T1000 (cell line): Measurements from ENCODE around the gene EVC2.

Experiments
- DNase-seq: peaks from one replicate; lab custom pipeline; 2025; ENCODE audit warnings: mixed read lengths; lab: John Stamatoyannopoulos, UW

EVC2 gene

DNA sequence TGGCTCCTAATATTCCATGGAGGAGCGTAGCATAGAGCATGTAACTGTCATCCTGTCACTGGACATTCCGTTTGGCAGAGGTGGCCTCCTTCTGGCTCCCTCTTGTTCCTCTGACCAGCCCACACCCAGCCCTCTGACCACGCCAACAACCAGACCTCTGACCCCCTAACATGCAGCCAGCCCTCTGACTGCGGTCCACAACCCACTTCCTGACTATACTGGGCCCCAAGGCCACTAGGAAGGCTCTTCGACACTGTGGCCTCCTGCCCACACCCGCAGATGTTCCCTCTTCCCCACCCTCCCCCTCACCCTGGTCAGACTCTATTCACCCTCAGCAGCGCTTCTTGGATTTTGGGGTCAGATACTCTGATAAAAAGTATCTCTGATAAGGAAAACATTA, 141.4 kb downstream of the EVC2 start:
- DNase-seq = no peak

DNA sequence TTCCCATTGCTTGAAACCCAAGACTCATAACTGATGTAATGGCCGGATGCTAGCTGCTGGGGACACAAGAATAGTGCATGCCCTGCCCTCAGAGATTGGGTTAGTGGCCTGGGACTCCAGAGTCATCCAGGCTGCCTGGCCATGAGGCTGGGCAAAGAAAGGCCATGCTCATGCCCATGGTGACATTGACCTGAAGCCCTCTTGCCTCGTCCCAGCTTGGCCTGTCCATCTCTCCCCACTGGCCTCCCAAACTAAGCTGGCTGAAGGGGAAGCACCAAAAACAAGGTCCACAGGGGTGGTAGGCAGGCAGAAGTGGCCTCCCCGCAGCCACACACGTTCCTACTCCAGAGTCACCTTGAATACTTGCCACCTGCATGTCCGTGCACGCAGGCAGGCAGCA, 141.8 kb downstream of the EVC2 start:
- no peak for DNase-seq

DNA sequence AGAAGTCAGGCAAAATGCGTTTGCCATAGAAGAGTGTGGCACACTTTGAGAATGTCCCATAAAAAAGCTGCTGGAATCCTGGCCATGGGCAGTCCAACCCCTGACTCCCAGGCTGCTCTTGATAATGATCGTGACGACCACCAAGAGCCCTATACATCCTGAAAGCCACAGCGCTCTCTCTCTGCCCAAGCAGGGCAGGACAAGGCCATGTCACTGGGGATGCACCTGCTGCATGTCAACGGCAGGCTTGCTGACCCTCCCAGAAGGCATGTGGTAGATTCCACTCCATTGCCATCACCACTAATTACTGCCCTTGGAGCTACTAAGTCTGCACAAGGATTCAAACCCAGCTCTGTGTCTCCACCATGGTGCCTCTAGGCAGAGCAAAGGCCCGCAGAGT, 144.5 kb downstream of the EVC2 start:
- DNase-seq = no peak

DNA sequence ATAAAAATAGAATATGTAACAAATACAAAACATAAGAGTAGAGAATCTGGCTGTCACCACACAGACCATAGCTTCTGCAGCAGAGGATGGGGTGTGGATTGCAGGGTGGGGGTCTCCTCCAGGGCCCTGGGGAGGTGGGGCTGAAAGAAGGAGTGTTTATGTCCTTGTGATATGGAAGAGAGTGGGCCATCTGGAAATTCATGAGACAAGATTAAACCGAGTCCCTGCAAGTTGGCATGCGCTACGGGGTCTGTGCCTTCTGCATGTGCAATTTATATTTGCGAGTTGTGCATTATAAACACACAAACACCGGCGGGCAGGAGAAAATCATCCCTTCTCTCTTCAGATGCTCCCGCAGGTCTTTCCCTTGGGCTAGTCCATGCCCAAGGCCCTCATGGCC, 145.9 kb downstream of the EVC2 start:
- DNase-seq = no peak

DNA sequence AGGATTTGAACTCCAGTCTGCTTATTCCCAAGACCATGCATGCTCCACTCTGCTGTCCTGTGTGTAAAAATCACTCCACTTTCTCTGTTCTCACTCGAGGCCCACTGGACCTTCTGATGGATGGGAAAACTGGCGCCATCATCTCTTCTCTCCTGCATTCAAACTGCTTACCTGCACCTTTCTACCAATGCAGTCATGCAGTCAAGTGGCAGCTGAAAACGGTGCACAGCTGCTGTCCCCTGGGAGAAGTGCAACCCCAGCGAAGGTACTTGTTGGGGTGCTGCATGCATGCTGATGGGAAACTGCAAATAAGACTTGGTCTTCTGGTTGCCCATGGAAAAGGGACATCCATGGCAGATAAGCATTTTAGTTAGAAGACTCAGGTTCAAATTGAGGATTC, 147.1 kb downstream of the EVC2 start:
- DNase-seq = no peak

DNA sequence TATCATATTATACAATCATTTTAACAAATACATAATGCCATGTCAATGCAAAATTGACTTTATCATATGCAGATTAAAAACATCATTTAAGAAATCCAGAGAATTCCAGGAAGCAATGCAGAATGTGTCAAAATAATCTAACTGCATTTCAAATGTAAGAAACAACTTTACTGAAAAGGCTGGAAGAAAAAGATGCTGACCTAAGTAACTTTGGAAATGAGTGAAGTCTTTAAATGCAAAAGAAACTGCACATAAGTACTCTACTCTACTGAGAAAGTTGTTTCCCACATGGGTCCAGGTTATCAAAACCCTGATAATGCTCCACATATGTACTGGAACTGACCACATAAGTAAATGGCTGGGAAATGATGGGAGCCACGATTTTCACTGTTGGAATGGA, 149.9 kb downstream of the EVC2 start:
- no peak for DNase-seq

DNA sequence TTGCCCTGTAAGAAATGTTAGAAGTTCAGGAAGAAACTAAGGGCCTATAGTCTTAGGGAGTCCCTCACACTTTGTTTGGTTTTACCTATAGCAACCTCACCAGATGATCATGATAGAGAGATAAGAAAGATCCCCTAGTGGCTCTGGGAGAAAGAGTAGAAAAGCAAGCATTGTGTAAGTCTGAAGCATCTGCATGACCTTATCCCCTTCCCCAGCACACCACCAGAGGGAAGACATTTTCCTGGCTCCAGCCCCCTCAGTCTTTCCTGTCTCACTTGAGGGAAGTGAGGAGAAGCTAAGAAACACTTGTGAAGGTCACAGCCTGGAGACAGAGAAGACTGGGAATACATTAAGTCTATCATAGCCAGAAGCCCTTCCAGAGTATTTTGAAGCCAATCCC, 154.0 kb downstream of the EVC2 start:
- no peak for DNase-seq

DNA sequence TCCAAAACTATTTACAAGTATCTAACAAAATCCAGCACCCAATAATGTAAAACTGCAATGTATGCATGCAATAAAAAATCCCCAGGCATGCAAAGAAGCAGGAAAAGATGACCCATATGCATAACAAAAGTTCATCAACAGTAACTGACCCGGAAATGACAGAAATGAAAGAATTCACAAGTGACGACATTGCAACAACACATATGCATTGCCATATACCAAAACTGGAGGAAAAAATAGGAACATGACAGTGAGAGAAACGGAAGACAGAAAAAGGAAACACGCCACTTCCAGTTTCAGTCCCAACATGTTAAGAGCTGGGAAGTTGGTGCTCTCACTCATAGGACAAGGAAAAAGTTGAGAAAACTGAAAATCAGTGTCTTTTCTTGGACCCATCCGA, 154.6 kb downstream of the EVC2 start:
- no peak for DNase-seq

DNA sequence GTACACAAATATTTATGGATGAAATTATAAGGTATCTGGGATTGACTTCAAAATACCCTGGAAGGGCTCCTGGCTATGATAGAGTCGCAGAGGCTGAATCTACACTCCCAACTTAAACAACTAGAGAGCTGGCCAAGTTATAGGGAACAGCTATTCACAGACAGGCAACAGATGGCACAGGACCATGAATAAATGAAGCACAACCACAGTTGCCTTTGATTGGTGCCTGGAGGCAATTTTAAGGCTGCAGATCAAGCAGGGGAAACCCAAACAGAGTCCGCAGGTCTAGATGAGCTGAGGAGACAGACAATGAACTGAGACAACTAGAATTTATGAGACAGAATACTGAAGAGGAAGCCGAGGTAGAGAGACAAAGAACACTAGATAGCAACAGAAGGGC, 155.9 kb downstream of the EVC2 start:
- DNase-seq = no peak

DNA sequence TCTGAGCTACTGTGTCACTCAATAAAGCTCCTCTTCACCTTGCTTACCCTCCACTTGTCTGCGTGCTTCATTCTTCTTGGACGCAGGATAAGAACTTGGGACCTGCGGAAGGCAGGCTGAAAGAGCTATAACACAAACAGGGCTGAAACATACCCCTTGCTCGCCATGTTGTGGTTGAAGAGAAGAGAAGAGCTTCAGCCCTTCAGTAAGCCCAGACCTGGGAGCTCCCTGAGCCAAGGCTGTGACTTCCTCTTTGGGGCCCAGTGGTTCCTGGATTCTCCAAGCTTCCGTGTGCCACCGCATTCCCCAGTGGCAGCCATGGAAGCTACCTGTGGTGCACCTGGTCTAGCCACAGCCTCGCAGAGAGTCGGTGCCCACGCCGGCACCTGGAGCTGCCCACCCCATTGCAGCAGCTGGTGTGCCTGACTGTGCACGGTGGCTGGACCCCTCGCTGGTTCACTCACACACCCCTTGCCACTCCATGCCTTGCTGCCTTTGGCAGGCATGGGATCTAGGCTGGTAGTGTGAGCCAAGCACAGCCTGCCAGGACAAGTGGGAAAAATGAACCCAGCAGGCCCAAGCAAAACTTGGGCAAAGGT, 160.6 kb downstream of the EVC2 start:
- DNase-seq = no peak

DNA sequence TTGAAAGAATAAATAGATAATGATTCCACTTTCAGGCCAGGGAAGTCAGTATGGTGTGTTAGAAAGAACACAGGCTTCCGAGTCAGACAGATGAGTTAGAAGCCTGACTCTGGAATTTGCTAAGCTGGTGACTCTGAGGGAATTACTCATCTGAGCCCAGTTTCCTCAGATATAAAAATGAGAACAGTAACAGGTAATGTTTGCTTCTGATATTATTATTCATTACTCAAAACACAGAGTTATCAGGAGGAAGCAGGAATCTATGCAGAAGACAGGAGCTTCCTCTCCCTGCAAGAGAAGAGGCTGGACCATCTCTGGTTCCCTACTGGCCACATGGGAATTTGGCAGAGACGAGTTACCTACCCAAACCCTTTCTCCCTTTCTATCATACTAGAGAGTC, 163.1 kb downstream of the EVC2 start:
- DNase-seq = no peak

DNA sequence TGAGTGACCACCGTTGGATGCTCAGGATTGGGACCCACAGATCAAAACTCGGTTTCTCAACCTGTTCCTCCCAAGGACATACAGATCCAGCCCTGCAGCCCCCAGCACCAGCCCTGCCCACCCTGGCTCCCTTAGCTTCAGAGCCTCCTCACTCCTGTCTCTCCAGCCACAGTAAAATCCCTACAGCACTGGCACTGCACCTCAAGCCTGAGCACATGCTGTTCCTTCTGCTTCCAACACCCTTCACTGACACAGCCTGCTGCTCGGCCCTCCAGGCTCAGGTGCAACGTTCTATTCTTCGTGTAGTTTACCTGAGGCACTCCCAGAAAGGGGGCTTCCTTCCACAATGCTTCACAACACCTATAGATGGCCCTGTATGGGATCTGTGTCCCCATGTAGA, 163.6 kb downstream of the EVC2 start:
- no peak for DNase-seq

DNA sequence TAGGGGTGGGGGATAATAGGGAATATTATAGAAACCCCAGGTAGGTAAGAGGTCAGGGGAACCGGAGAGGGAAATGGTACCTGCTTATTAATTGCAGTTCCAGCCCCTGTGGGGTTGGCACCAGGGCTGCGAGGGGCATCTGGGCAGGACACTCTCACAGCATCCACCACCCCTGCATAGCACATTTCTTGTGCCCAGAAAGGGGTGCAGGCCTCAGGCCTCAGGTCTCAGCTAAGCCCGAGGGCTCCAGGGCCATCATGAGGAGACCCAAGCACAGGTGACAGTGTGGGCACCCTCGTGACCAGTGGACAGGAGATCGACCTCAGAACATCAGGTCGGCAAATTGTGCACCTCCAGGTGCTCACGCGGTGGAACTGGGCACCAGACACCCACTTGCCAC, 164.7 kb downstream of the EVC2 start:
- no peak for DNase-seq

DNA sequence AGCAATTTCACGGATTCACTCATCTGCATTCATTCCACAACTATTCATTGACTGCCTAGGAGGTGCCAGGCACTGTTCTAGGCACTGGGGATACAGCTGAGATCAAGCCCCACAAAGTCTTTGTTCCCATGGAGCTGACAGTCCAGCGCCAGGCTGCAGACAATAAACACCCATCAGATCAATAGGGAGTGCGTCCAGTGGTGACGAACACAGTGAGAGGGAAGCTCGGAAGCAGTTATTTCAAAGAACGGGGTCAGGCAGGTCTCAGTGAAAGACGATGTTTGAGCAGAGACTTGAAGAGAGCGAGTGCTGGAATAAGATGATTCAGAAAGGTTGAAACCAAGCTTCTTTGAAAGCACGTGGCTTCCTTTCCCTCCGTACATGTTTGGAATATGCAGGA, 167.2 kb downstream of the EVC2 start:
- no peak for DNase-seq

DNA sequence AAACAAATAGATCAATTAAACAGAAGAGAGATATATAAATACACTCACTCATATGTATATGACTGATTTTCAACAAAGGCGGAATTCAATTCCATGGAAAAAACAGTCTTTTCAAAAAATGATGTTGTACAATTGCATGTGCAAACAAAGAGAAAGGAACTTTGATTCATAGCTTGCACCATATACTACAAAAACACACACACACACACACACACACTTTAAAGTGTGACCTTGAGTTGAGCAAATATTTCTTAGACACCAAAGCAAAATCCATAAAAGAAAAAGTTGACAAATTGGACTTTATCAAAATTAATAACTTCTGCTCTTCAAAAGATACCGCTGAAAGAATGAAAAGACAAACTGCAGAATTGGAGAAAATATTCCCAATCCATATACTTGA, 168.8 kb downstream of the EVC2 start:
- no peak for DNase-seq

DNA sequence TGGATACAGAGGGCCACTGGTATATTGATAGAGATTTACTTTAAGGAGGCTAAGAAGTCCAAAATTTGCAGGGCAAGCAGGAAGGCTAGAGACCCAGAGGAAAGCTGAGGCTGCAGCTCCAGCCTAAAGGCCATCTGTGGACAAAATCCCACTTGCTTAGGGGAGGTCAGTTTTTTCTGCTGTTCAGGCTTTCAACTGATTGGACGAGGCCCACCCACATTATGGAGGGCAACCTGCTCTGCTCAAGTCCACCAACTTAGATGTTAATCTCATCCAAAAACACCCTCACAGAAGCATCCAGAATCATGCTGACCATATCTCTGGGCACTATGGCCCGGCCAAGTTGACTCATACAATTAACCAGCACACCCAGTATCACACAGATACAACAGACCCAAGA, 176.3 kb downstream of the EVC2 start:
- no peak for DNase-seq

DNA sequence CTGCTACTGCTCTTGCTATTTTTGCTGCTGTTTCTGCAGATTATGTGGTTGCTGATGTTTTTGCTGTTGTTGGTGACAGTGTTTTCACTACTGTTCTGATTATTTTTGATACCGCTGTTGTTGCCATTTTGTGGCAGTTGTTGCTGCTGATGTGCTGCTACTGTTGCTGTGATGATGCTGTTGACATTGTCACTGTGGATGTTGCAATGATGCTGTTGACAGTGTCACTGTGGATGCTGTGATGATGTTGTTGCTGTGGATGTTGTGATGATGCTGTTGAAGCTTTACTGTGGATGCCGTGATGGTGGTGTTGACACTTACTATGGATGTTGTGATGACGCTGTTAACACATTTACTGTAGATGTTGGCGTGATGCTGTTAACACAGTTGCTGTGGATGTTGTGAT, 180.3 kb downstream of the EVC2 start:
- no peak for DNase-seq

DNA sequence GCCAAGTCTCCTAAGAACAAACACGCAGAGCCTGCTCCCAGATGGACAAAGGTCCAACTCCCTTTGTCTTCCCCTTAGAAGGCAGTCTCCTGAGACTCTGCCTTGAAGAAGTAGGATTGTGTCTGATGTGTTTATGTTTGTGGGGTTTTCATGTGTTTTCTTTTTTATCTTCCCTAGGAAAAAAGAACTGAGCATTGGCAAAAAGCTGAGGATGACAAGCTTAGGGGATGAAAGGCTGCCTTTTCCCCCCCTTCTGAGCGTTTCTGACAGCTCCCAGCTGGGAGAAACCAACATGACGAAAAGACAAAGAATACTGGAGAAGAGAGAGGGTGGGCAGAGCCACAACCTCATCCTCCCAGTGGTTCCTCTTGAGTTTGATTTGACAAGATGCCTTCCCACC, 181.1 kb downstream of the EVC2 start:
- DNase-seq = no peak

DNA sequence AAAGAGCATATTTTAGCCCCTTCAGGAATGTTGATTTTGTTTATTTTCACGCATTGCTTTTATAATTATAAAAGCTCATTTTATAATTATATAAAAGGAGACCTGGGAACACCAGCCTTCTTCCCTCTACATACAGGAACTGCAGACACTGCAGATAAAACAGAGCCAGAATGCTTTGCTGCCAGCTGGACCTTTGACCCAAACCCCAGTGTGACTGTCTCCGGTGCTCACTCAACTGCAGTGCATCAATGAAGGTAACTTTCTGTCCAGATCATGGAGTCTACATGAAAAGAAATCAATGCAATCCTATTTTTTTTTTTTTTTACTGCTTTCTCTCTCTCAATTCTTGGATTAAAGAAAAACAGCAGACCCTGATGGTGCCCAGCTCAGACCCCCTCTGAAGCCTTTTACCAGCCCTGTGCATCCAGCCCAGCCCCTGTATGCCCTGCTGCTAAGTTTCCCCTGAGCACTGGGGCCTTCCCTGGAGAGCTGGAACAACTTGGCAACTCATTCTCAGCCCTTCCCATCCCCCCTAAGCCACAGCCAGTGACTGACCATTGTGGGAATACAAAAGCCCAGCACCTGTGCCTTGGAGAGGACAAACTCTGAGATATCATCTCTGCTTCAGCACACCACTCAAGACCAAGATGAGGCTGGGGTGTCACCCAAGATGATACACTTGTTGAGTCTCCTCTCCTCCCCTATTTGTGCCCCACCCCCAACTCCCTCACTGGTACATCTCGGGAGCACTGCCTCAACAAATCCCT, 182.1 kb downstream of the EVC2 start:
- DNase-seq = no peak

DNA sequence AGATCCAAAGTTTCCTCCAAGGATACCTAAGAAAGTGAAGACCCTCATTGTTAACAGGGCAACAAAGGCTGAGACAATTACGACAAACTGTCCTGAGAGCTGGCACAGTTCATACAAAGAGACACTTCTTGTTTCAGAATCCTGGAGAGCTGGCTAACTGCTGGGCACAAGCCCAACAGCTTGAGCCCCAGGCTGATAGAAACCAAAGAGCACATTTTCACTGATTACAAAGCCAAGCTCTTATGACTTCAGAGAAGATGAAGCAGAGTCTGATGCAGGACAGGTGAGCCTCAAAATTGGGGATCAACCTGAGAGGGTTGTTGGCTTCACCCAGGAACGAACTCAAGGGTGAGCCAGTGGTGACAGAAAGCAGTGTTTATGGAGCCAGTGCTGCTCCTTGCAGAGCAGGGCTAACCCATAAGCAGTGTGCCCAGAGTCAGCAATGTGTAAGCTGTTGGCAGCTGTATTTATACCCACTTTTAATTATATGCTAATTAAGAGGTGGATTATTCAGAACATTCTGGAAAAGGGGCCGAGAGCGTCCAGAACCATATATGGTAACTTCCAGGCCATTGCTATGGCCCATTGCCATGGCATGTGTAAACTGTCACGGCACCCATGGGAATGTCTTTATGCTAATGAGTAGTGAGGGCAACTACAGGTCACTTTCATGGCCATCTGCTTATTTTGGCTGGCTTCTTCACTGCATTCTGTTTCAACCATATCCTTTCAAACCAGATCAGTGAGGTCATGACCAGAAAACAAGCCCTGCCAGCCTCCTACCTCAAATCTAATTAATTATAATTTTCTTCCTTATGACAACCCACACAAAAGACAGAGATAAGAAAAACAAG, 183.7 kb downstream of the EVC2 start:
- DNase-seq = peak; percentile 23

DNA sequence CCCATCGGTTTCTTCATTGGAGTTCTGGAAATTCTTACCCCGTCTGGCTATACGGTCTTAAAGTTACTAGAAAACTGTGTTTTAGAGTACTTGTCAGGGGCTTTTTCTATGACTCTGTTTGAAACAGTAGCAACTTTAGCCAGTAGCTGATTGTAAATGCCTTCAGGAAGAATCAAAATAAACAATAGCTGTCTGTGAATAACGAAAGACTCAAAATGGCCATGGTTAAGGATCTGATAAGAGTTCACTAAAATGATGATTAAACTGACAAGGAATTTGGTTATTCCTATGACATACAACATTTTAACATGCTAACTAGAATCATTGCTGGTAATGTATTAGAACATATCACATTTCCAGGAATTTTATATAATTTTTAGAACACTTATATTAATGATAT, 191.0 kb downstream of the EVC2 start:
- no peak for DNase-seq

DNA sequence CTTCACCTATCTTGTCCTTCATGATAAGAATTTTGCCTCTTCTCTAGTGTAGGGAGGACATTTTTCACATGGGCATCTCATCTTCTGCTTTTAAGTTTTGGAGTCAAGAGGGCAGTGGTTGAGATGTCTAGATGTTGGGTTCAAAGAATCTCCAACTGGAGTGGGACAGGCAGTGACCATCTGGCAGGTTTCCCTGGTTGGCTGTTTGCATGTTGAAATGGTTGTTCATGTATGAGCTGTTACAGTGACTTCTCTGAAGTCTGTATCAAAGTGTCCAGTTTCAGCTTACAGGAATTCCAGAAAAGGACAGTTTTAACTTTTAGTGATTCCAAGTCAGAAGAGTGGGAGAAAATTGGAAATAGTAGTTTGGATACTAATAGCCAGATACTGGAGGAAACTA, 192.7 kb downstream of the EVC2 start:
- no peak for DNase-seq
